NCI-H1694 treated with DMSO at 0.1 percent for 48 hours (cell line): ENCODE data around the gene FGD4.
"Not testable (repeated sequence)": the region's sequence is repeated elsewhere in the genome, so short reads cannot be mapped to it uniquely, and the experiment has no call there.

Source experiments
- DNase-seq: peaks from one replicate; lab custom pipeline; 2025; lab: John Stamatoyannopoulos, UW

Gene FGD4

GRCh38 chr12:32561931-32562341 is 162.6 kb downstream of the FGD4 start:
- no peak for DNase-seq

GRCh38 chr12:32562413-32562812 is 163.1 kb downstream of the FGD4 start:
- DNase-seq, result not testable (repeated sequence)

- no peak for DNase-seq
These were observed 167.4 kb downstream of the FGD4 start for GRCh38 chr12:32566663-32567295.

GRCh38 chr12:32567296-32567674 is 167.9 kb downstream of the FGD4 start:
- no peak for DNase-seq

- no peak for DNase-seq
These were observed 168.9 kb downstream of the FGD4 start for GRCh38 chr12:32568228-32568627.

GRCh38 chr12:32569259-32569658 is 169.9 kb downstream of the FGD4 start:
- DNase-seq, result no peak

GRCh38 chr12:32574585-32574984 is 175.2 kb downstream of the FGD4 start:
- peak; percentile 75 for DNase-seq

- no peak for DNase-seq
These were observed 178.0 kb downstream of the FGD4 start for GRCh38 chr12:32577328-32577727.

GRCh38 chr12:32583534-32583933 is 184.2 kb downstream of the FGD4 start:
- DNase-seq, result no peak

GRCh38 chr12:32585680-32586079 is 186.3 kb downstream of the FGD4 start:
- DNase-seq, result no peak

- DNase-seq, result peak; percentile 94
These were observed 187.0 kb downstream of the FGD4 start for GRCh38 chr12:32586390-32586789.

GRCh38 chr12:32587581-32588495 is 188.5 kb downstream of the FGD4 start:
- no peak for DNase-seq

- no peak for DNase-seq
These were observed 189.2 kb downstream of the FGD4 start for GRCh38 chr12:32588604-32589003.

GRCh38 chr12:32589165-32589865 is 190.0 kb downstream of the FGD4 start:
- DNase-seq, result no peak

- DNase-seq, result no peak
These were observed 195.9 kb downstream of the FGD4 start for GRCh38 chr12:32595251-32595650.

GRCh38 chr12:32596030-32596429 is 196.7 kb downstream of the FGD4 start:
- no peak for DNase-seq

GRCh38 chr12:32598688-32599087 is 199.3 kb downstream of the FGD4 start:
- no peak for DNase-seq

GRCh38 chr12:32600681-32601080 is 201.3 kb downstream of the FGD4 start:
- DNase-seq, result no peak

- no peak for DNase-seq
These were observed 203.7 kb downstream of the FGD4 start for GRCh38 chr12:32603071-32603470.

- no peak for DNase-seq
These were observed 204.5 kb downstream of the FGD4 start for GRCh38 chr12:32603858-32604257.

GRCh38 chr12:32604565-32604964 is 205.2 kb downstream of the FGD4 start:
- no peak for DNase-seq

- no peak for DNase-seq
These were observed 206.2 kb downstream of the FGD4 start for GRCh38 chr12:32605326-32606095.
